Measurements from ENCODE around the gene TCTN2. TPM values are rescaled to one million over a fixed set of nuclear protein-coding genes. Genes with fewer than 3 reads are reported as not detected.
A peak's percentile ranks its signal among the peaks of the same experiment; 100 is the strongest.

The TCTN2 gene
- total RNA-seq, 1 donor from 2014 or later: 3.0 TPM

GRCh38 chr12:123733229-123733628, 62.3 kb downstream of the TCTN2 start:
- Mint-ChIP-seq H3K4me3 (no peak overlapping the region), H3K27me3 (no peaks in the 10 kb centered on the region), H3K27ac (peak overlapping the region; percentile 67), H3K36me3 (ENCODE audit: low read depth) (peaks cover 87% of the 10 kb centered on the region), H3K9me3 (no peaks in the 10 kb centered on the region), H3K4me1 (peaks cover 21% of the 10 kb centered on the region)
- intact Hi-C loops (cut with micrococcal nuclease): no loop called here
- DNase-seq: no peak

GRCh38 chr12:123734268-123734667, 63.4 kb downstream of the TCTN2 start:
- Mint-ChIP-seq H3K4me1 (peaks cover 21% of the 10 kb centered on the region), H3K4me3 (no peak overlapping the region), H3K27me3 (no peaks in the 10 kb centered on the region), H3K36me3 (ENCODE audit: low read depth) (peaks cover 87% of the 10 kb centered on the region), H3K27ac (no peak overlapping the region), H3K9me3 (no peaks in the 10 kb centered on the region)
- DNase-seq: no peak
- intact Hi-C loops (cut with micrococcal nuclease): no loop called here

- intact Hi-C loops (cut with micrococcal nuclease): loop anchor here (2.0 kb wide), 1 partner anchor 27 kb away; no protein-coding TSS in a partner anchor
- H3K4me3 Mint-ChIP-seq: peak overlapping the region; percentile 62
- no peaks in the 10 kb centered on the region for H3K9me3 Mint-ChIP-seq
- peak; percentile 65 for DNase-seq
- H3K27ac Mint-ChIP-seq: peak overlapping the region; percentile 84
- peaks cover 75% of the 10 kb centered on the region for H3K36me3 Mint-ChIP-seq (ENCODE audit: low read depth)
- peaks cover 22% of the 10 kb centered on the region for H3K4me1 Mint-ChIP-seq
- H3K27me3 Mint-ChIP-seq: no peaks in the 10 kb centered on the region
Observed at GRCh38 chr12:123741937-123742572, 71.1 kb downstream of the TCTN2 start.

GRCh38 chr12:123743002-123743401, 72.1 kb downstream of the TCTN2 start:
- Mint-ChIP-seq H3K27ac (peak overlapping the region; percentile 76), H3K4me3 (peak overlapping the region; percentile 18), H3K4me1 (peaks cover 21% of the 10 kb centered on the region), H3K9me3 (no peaks in the 10 kb centered on the region), H3K27me3 (no peaks in the 10 kb centered on the region), H3K36me3 (ENCODE audit: low read depth) (peaks cover 74% of the 10 kb centered on the region)
- intact Hi-C loops (cut with micrococcal nuclease): loop anchor here (2.0 kb wide), 1 partner anchor 28 kb away; no protein-coding TSS in a partner anchor
- DNase-seq: no peak

GRCh38 chr12:123744836-123745235, 73.9 kb downstream of the TCTN2 start:
- Mint-ChIP-seq H3K4me1 (peaks cover 19% of the 10 kb centered on the region), H3K4me3 (no peak overlapping the region), H3K36me3 (ENCODE audit: low read depth) (peaks cover 73% of the 10 kb centered on the region), H3K9me3 (no peaks in the 10 kb centered on the region), H3K27me3 (no peaks in the 10 kb centered on the region), H3K27ac (peak overlapping the region; percentile 7)
- DNase-seq: no peak
- intact Hi-C loops (cut with micrococcal nuclease): no loop called here

- H3K4me3 Mint-ChIP-seq: no peak overlapping the region
Observed at GRCh38 chr12:123747309-123747708, 76.4 kb downstream of the TCTN2 start.

GRCh38 chr12:123748161-123748560, 77.2 kb downstream of the TCTN2 start:
- intact Hi-C loops (cut with micrococcal nuclease): no loop called here
- Mint-ChIP-seq H3K4me1 (peaks cover 4% of the 10 kb centered on the region), H3K9me3 (no peaks in the 10 kb centered on the region), H3K36me3 (ENCODE audit: low read depth) (peaks cover 60% of the 10 kb centered on the region), H3K27ac (no peak overlapping the region), H3K4me3 (no peak overlapping the region), H3K27me3 (no peaks in the 10 kb centered on the region)
- DNase-seq: no peak

More at GRCh38 chr12:123747309-123747708, 76.4 kb downstream of the TCTN2 start:
- Mint-ChIP-seq H3K27ac (no peak overlapping the region), H3K27me3 (no peaks in the 10 kb centered on the region), H3K9me3 (no peaks in the 10 kb centered on the region), H3K36me3 (ENCODE audit: low read depth) (peaks cover 63% of the 10 kb centered on the region), H3K4me1 (peaks cover 10% of the 10 kb centered on the region)
- DNase-seq: no peak
- intact Hi-C loops (cut with micrococcal nuclease): no loop called here

- intact Hi-C loops (cut with micrococcal nuclease): no loop called here
- Mint-ChIP-seq H3K4me1 (peaks cover 4% of the 10 kb centered on the region), H3K27ac (no peak overlapping the region), H3K36me3 (ENCODE audit: low read depth) (peaks cover 58% of the 10 kb centered on the region), H3K27me3 (no peaks in the 10 kb centered on the region), H3K4me3 (no peak overlapping the region), H3K9me3 (no peaks in the 10 kb centered on the region)
- DNase-seq: no peak
Observed at GRCh38 chr12:123748661-123749060, 77.7 kb downstream of the TCTN2 start.

- no peaks in the 10 kb centered on the region for H3K27me3 Mint-ChIP-seq
- intact Hi-C loops (cut with micrococcal nuclease): no loop called here
- DNase-seq: no peak
- peaks cover 57% of the 10 kb centered on the region for H3K36me3 Mint-ChIP-seq (ENCODE audit: low read depth)
- no peak overlapping the region for H3K4me3 Mint-ChIP-seq
- no peaks in the 10 kb centered on the region for H3K9me3 Mint-ChIP-seq
- no peak overlapping the region for H3K27ac Mint-ChIP-seq
- peaks cover 4% of the 10 kb centered on the region for H3K4me1 Mint-ChIP-seq
Observed at GRCh38 chr12:123749355-123749754, 78.4 kb downstream of the TCTN2 start.

GRCh38 chr12:123750159-123750656, 79.3 kb downstream of the TCTN2 start:
- Mint-ChIP-seq H3K9me3 (no peaks in the 10 kb centered on the region), H3K27me3 (no peaks in the 10 kb centered on the region), H3K4me3 (no peak overlapping the region), H3K36me3 (ENCODE audit: low read depth) (peaks cover 58% of the 10 kb centered on the region), H3K4me1 (peaks cover 4% of the 10 kb centered on the region), H3K27ac (no peak overlapping the region)
- no peak for DNase-seq
- intact Hi-C loops (cut with micrococcal nuclease): no loop called here

- no peak for DNase-seq
- Mint-ChIP-seq H3K9me3 (no peaks in the 10 kb centered on the region), H3K36me3 (ENCODE audit: low read depth) (peaks cover 55% of the 10 kb centered on the region), H3K4me3 (no peak overlapping the region), H3K27me3 (no peaks in the 10 kb centered on the region), H3K27ac (no peak overlapping the region), H3K4me1 (peaks cover 4% of the 10 kb centered on the region)
- intact Hi-C loops (cut with micrococcal nuclease): no loop called here
Observed at GRCh38 chr12:123752046-123752445, 81.1 kb downstream of the TCTN2 start.

- Mint-ChIP-seq H3K27ac (no peak overlapping the region), H3K4me3 (no peak overlapping the region)
- intact Hi-C loops (cut with micrococcal nuclease): no loop called here
Observed at GRCh38 chr12:123754041-123754772, 83.3 kb downstream of the TCTN2 start.

GRCh38 chr12:123757561-123757960, 86.6 kb downstream of the TCTN2 start:
- Mint-ChIP-seq H3K27me3 (no peaks in the 10 kb centered on the region), H3K4me1 (peaks cover 5% of the 10 kb centered on the region), H3K4me3 (no peak overlapping the region), H3K27ac (no peak overlapping the region), H3K9me3 (no peaks in the 10 kb centered on the region), H3K36me3 (ENCODE audit: low read depth) (peaks cover 46% of the 10 kb centered on the region)
- intact Hi-C loops (cut with micrococcal nuclease): no loop called here
- no peak for DNase-seq

More at GRCh38 chr12:123754041-123754772, 83.3 kb downstream of the TCTN2 start:
- Mint-ChIP-seq H3K9me3 (no peaks in the 10 kb centered on the region), H3K27me3 (no peaks in the 10 kb centered on the region), H3K36me3 (ENCODE audit: low read depth) (peaks cover 50% of the 10 kb centered on the region), H3K4me1 (peaks cover 1% of the 10 kb centered on the region)
- DNase-seq: no peak

All from activated CD4-positive, alpha-beta T cell treated with anti-CD3 and anti-CD28 coated beads, Interleukin-2, amount 10 ng/mL, durations not matched to agents 24 days and 14 days (primary cell).